Tibial artery (tissue), 4 donors: Measurements from ENCODE around the gene ACYP2.

Source experiments
- DNase-seq, 2 donors: peaks; one replicate each; pipeline ENCODE4 v3.0.0-alpha.2; 2019
- H3K27ac ChIP-seq, 2 donors: fragments of 200-600 bp; sonication (generic) in 1 of 2; 1 replicate in 1 of 2; 2 replicates in 1 of 2; pipeline ENCODE4 v1.5.1; 2018 to 2019; ENCODE audit warnings: mild to moderate bottlenecking in 1 of 2
- H3K27me3 ChIP-seq, 2 donors: fragments of 200-600 bp; sonication (generic) in 1 of 2; one replicate each; pipeline versions ENCODE4 v1.5.1 to v1.6.0; 2016 to 2019
- H3K36me3 ChIP-seq, 3 donors: fragments of 200-600 bp; sonication (generic) in 2 of 3; one replicate each; pipeline ENCODE4 v1.5.1; 2016 to 2019; ENCODE audit warnings: mild to moderate bottlenecking in 2 of 3
- H3K4me1 ChIP-seq, 4 donors: fragments of 200-600 bp; sonication (generic) in 2 of 4; 1 replicate in 3 of 4; 2 replicates in 1 of 4; pipeline ENCODE4 v1.5.1; 2016 to 2019
- H3K4me3 ChIP-seq, 2 donors: fragments of 200-600 bp; sonication (generic) in 1 of 2; 1 replicate in 1 of 2; 2 replicates in 1 of 2; pipeline ENCODE4 v1.5.1; 2018 to 2019; ENCODE audit warnings: mild to moderate bottlenecking in 2 of 2
- H3K9me3 ChIP-seq, 3 donors: fragments of 200-600 bp; sonication (generic) in 1 of 3; one replicate each; pipeline ENCODE4 v1.5.1; 2016 to 2019
- CTCF ChIP-seq, 2 experiments: fragments of 200-600 bp in 1 of 2; fragments of 450-650 bp in 1 of 2; IDR thresholded peaks; one replicate each; pipeline ENCODE4 v1.5.1; 2017 to 2019; ENCODE audit warnings: antibody characterized with exemption in 2 of 2, mild to moderate bottlenecking in 1 of 2, moderate library complexity in 1 of 2
- intact Hi-C: fragments of 100-400 bp; cut with DNase I; formaldehyde crosslinking; loops from one replicate; pipeline ENCODE4 v1.15.0; 2023; ENCODE audit warnings: low total_unique reads

The ACYP2 gene

GRCh38 chr2:54271189-54271588 lies 155.8 kb downstream of the ACYP2 start:
- TF ChIP-seq CTCF (IDR thresholded peaks at IDR 0.05): no peak
- DNase-seq: no peak
- Histone ChIP-seq H3K27ac (no peak overlapping the region), H3K4me1 (no peaks in the 10 kb centered on the region), H3K36me3 (no peaks in the 10 kb centered on the region), H3K9me3 (no peaks in the 10 kb centered on the region), H3K4me3 (no peak overlapping the region), H3K27me3 (no peaks in the 10 kb centered on the region)
- intact Hi-C loops: no loop called here

GRCh38 chr2:54271843-54272627 lies 156.6 kb downstream of the ACYP2 start:
- no peak overlapping the region for H3K27ac ChIP-seq
- intact Hi-C loops: no loop called here
- TF ChIP-seq CTCF (IDR thresholded peaks at IDR 0.05): no peak

GRCh38 chr2:54274781-54275242 lies 159.4 kb downstream of the ACYP2 start:
- intact Hi-C loops: no loop called here
- DNase-seq: no peak
- H3K27ac ChIP-seq: no peak overlapping the region
- H3K4me3 ChIP-seq: no peak overlapping the region
- H3K4me1 ChIP-seq: no peaks in the 10 kb centered on the region
- TF ChIP-seq CTCF (IDR thresholded peaks at IDR 0.05): no peak
- H3K36me3 ChIP-seq: no peaks in the 10 kb centered on the region
- H3K9me3 ChIP-seq: no peaks in the 10 kb centered on the region
- no peaks in the 10 kb centered on the region for H3K27me3 ChIP-seq

More at GRCh38 chr2:54271843-54272627, 156.6 kb downstream of the ACYP2 start:
- DNase-seq: no peak
- Histone ChIP-seq H3K4me3 (no peak overlapping the region), H3K4me1 (no peaks in the 10 kb centered on the region), H3K36me3 (no peaks in the 10 kb centered on the region), H3K9me3 (no peaks in the 10 kb centered on the region), H3K27me3 (no peaks in the 10 kb centered on the region)

- Histone ChIP-seq H3K9me3 (no peaks in the 10 kb centered on the region), H3K4me3 (no peak overlapping the region), H3K36me3 (no peaks in the 10 kb centered on the region), H3K27me3 (no peaks in the 10 kb centered on the region), H3K4me1 (no peaks in the 10 kb centered on the region), H3K27ac (no peak overlapping the region)
- intact Hi-C loops: no loop called here
- no peak for TF ChIP-seq CTCF (IDR thresholded peaks at IDR 0.05)
- no peak for DNase-seq
Measured at GRCh38 chr2:54275541-54275940, 160.1 kb downstream of the ACYP2 start.

- TF ChIP-seq CTCF (IDR thresholded peaks at IDR 0.05): no peak
- H3K9me3 ChIP-seq: no peaks in the 10 kb centered on the region
- intact Hi-C loops: no loop called here
- H3K4me3 ChIP-seq: no peak overlapping the region
- no peaks in the 10 kb centered on the region for H3K27me3 ChIP-seq
- H3K4me1 ChIP-seq: peaks cover 0 to 5% (median 0%) of the 10 kb centered on the region in 4 donors
- H3K36me3 ChIP-seq: no peaks in the 10 kb centered on the region
- DNase-seq: no peak
- H3K27ac ChIP-seq: no peak overlapping the region
Measured at GRCh38 chr2:54279385-54279784, 164.0 kb downstream of the ACYP2 start.
